ENCODE results near the gene CHFR.
"Not testable (repeated sequence)": the region's sequence is repeated elsewhere in the genome, so short reads cannot be mapped to it uniquely, and the experiment has no call there.

Gene CHFR

DNA sequence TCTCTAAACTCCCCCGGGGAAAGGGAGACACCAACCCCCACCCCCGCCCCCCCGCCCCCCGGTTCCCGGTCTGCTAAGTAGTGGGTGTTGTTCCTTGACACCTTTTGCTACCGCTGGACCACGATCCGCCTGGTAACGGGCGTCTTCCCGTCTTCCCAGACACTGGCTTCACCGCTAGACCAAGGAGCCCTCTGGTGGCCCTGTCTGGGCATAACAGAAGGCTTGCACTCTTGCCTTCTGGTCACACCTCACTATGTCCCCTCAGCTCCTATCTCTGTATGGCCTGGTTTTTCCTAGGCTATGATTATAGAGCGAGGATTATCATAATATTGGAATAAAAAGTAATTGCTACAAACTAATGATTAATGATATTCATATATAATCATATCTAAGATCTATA lies 78.0 kb downstream of the CHFR start:
- not testable (repeated sequence) for DNase-seq (ENCODE audit: low read depth, low spot score)

DNA sequence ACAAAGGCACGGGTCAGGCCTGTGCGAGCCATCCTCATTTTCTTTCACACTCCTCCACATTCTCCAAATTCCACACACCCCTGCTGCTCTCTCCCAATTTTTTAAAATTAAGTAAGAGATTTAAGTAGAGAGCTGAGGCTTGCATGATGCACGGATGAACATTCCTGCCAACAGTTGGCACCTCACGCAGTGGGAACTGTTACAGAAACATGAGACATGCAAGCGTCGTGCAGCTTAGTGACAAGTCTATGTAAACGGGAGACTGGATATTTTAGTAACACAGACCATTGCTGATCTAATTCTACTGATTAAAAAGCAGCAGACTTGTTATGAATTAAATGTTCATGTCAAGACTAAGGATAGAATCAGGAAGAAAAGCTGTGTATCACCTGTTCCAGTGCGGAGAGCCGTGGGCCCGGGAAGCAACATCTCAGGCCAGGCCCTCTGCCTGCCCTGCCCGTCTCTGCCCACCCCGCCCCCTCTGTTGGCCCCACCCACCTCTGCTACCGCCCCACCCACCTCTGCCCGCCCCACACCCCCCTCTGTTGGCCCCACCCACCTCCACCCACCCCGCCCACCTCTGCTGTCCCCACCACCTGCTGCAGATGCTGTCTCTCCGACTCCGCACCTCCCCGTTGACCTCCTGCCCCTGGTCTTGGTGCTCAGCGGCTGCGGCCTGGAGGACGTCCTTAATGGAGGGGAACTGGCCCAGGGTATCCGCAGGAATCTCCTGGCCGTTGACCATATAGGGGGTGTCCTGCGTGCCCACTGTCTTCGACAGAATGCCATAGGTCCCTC lies 79.9 kb downstream of the CHFR start:
- DNase-seq (ENCODE audit: low read depth, low spot score): no peak

DNA sequence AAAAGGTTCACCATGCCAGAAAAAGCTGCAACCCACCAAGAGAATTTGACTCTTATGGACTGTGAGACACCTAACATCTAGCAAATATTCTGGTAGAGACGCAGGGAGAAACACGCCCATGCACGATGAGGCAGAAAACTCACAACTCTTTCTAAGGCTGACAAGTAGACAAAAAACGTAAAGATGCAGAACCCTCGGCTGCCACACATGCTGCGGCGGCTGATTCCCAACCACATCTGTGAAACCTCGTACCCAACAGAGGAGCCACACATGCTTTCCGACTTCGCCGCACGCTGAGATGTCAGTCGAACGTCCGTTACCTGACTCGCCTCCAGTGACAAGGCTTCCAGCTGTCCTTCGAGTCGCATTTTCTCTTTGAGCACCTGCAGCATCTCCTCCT lies 80.5 kb downstream of the CHFR start:
- no peak for DNase-seq (ENCODE audit: low read depth, low spot score)

DNA sequence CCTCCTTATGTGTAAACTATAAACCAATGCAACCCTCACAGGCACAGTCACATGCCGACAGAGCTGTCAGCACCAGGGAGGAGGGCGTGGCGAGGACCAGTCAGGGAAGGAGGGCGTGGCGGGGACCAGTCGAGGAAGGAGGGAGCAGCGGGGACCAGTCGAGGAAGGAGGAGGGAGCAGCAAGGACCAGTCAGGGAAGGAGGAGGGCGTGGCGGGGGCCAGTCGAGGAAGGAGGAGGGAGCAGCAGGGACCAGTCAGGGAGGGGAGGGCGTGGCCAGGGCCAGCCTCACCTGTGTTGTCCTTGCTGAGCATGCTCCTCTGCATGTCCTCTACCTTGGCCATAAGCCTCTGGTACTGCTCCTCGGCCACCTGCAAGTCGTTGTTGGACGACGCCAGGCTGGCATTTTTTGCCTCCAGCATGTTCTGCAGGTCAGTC lies 83.0 kb downstream of the CHFR start:
- DNase-seq (ENCODE audit: low read depth, low spot score): no peak

DNA sequence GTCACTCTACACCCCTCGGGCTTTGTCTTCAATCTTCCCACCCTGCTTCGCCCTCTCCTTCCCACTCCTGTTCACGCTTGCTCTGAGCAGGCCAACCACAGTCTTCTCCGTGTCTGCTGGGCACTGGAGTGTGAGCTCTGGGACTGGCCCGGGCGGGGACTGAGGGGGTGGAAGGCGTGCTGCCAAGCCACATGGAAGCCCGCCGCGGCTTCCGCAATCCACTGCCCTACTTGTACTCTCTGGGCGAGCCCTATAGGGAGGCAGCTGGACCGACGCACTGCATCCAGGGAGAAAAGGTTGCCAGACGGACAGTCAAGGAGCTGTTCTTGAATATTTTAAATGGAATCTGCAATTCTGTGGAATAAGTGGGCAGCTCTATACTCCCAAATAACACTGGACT lies 83.5 kb downstream of the CHFR start:
- no peak for DNase-seq (ENCODE audit: low read depth, low spot score)

DNA sequence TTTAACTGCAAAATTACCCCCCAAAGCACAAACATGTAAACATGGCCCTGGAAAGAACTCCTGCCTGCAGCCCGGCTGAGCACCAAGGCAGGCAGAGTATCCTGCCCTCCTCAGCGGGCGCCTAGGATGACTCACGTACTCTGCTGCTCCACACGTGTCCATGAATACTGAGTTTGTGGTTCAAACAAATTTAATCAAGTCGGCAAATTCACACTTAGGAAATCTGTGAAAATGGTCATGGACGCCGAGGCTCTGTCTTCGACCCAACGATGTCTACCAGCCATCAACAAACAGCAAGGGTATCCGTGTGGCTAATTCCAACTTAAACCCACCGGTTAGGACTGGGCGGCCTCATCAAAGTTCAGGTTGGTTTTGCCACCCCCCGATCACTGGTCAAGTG lies 84.3 kb downstream of the CHFR start:
- no peak for DNase-seq (ENCODE audit: low read depth, low spot score)

DNA sequence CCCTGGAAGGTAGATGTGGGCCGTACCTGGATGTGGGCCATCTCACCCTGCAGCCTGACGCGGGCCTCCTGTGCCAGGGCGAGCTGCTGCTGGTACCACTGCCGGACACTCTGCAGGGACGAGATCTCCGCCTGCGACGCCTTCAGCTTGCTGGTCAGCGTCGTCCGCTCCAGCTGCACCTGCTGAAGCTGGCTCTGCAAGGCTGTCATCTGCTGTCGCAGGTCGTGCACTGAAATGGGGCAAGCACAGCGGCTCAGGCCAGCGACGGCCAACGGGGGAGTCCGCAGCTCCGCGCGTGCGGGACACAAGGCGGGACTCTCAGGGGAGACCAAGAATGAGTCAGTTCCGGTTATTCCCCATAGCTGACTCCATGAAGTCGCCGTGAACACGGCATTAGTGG lies 85.7 kb downstream of the CHFR start:
- DNase-seq (ENCODE audit: low read depth, low spot score): no peak

DNA sequence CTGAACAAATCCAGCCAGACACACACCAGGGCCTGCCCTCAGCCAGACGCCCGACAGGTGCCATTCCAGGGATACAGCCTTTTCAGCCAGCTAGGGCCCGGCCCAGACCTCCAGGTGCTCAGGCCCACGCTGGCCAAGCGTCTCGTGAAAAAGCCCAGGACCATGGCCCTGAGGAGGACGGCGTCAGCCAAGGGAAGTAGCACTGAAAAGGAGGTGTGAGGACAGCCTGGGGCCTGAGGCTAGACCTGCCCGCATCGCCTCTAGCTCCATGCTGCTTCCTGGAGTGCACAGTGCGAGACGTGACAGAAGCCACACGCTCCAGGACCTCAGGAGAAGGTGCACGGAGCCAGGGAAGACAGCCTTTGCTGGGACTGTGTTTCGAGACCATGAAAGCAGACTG lies 88.6 kb downstream of the CHFR start:
- DNase-seq (ENCODE audit: low read depth, low spot score): no peak

DNA sequence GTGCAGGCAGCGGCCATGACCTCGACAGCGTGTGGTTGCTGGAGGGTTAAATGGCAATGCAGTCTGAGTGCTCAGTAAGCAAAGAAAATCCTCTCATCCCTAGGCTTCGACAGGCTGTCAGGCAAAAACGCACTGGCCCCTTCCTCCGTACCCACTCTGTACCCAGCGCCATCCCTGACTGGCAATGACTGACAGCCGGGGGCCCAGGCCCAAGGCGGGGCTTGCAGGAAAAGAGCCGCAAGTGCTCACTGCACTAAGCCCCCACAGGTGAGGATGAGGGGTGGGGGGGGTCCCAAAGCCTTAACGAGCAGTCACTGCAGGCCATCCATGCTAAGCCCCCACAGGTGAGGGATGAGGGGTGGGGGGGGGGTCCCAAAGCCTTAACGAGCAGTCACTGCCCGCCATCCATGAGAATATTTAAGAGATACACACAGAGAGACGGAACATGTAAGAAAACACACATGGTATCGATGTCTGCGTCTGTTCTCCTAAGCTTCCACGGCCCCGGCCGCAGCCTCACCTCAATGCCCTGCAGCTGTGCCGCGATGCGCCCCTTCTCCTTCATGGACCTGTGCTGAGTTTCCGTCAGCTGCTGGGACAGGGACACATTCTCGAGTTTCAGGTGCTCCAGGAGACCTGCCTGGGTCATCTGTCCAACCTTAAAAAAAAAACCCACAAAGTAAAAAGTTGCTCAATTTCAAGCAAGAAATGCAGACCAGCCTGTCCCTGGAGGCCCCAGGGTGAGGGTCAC lies 89.4 kb downstream of the CHFR start:
- DNase-seq (ENCODE audit: low read depth, low spot score): no peak

DNA sequence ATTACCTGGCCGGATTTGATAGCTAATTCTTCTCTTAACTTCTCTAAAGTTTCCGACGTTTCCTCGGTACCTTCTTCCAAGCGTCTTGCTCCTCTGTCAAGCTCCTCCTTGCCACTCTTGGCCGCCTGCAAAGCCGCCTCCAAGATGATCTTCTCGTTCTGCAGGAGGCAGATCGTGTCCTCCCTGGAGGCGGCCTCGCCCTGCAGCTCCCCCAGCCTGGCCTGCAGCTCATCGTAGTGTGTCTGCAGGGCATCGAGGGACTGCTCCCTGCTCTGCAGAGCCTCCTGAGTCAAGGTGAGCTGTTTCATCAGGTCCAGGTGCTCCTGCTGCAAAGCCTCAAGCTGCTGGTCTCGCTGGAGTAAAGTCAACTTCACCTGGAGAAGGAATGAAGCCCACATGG lies 91.6 kb downstream of the CHFR start:
- DNase-seq (ENCODE audit: low read depth, low spot score): no peak

DNA sequence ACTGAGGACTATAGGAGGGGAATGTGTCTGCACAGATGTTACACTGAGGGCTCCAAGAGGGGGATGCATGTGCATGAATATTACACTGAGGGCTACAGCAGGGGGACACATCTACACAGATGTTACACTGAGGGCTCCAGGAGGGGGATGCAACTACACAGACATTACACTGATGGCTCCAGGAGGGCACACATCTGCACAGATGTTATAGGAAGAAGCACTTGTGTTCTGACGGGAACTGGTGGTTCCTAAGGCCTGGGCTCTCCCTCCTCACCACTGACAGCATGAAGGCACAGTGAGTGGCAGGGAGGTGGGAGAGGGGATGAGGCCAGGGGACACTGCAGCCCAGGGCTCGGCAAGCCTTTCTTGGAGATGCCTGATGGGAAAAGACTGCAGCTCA lies 95.5 kb downstream of the CHFR start:
- not testable (repeated sequence) for DNase-seq (ENCODE audit: low read depth, low spot score)

DNA sequence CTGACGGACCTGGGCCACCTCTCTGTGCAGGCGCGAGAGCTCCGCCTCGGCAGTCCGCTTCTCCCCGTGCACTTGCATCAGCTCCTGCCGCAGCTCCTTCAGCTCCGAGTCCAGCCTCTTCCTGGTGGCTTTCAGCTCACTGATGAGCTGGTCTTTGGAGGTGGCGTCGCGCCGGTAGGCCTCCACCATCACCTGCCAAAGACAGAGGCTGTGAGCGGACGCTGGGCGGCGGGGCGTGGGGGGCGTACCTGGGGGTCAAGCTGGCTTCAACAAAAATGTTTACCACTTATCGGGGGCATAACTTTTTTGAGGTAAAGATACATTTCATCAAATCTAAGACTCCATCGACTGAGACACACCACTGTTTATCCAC lies 98.3 kb downstream of the CHFR start:
- no peak for DNase-seq (ENCODE audit: low read depth, low spot score)

DNA sequence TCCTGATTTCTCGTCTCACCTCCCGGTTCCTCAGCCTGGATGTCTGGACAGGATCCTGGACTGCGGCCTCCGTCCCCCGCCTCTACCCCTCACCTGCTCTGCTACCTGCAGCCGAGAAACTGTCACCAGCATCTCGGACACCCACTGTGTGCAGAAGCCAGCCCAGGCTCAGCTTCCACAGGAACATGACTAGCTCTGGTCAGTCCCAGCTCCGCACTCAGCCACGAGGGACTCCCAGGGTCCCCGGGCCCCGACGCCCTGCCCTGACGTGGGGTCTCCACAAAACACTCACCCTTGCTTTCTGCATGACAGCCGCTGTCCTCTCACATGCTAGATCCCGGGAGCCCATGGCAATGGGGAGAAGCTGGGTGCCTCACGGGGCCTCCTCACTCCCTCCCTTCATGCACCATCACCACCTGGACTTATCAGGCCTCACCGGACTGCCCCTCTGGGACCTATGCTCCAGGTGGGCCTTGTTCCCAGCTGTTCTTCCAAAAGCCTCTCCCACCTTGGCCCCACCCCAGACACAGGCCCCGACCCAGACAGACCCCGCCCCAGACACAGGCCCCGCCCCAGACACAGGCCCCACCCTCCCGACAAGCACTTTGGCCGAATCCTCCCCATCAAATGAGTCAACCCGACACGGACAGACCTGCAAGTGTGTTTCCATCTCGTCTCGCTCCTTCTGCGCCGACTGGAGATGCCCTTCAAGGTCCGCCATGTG lies 98.9 kb downstream of the CHFR start:
- DNase-seq (ENCODE audit: low read depth, low spot score): no peak

DNA sequence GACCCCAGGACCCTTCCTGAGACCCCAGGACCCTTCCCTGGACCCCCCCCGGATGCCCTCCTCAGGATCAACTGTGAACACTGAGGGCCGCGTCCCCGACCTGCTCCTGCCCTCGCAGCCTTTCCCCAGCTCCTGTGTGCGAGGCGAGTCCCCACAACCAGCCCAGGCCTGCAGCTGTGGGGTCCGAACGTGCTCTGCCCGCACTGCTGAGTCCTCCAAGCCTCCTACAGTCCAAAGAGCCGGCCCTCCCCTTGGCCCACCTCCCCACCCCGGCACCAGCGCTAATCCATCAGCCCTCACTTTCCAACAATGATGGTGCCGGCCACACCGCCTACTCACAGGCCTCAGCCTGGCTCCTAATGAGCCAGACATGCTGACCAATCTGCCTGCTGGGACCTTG lies 99.5 kb downstream of the CHFR start:
- DNase-seq (ENCODE audit: low read depth, low spot score): no peak

DNA sequence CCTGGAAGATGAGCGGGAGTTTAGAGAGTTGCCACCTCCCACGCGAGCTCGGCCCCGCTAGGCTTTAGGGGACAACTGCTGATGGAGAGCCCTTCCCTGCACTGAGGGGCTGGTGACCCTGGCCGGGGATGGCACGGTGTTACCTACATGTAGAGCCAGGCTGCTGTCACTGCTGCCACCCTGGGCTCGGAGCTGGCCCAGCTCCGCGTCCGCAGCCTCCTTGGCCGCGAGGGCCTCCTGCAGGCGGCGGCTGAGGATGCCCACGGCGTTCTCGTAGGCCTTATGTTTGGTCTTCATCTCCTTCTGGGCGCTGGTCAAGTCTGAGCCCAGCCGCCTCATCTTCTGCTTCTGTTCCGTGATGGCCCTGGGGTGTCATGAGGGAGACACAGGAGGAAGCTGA lies 101.2 kb downstream of the CHFR start:
- DNase-seq (ENCODE audit: low read depth, low spot score): no peak

DNA sequence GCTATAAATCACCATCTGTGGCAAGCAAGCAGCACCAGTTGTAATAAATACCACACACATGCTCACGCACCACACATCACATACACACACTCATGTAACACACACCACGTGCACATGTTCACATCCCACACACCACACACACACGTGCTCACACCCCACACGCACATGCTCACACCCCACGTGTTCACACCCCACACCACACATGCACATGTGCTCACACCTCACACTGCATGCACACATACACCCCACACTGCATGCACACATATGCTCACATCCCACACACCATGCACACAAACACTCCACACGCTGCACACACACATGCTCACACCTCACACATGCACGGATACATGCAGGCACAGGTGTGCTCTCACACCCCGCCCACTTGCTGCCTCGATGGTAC lies 102.8 kb downstream of the CHFR start:
- no peak for DNase-seq (ENCODE audit: low read depth, low spot score)

DNA sequence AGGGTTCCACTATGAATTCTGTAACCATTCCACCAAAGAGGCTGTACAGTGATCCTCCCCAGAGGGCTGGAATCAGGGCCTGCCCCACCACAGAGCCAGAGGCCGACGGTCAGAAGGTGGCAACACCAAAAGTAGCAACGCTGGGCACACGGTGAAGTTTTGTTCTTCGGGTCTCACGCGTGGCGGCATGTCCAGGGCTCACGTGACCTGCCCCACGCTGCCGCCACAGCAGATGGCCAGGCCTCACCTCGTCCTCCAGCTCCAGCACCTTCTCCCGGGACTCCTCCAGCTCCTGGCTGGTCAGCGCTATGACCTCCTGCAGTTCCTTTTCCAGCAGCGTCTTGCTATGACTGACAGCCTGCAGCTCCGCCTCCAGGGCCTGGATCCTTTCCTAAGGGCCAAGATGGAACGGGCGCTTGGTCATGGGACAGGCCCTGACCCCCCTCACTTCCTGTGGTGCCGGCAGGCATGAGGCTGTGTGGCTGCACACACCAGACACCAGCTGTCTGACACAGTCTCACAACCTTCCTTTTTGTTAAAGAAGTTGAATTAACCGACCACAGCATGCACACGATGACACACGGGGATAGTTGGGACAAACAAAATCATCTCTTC lies 103.4 kb downstream of the CHFR start:
- no peak for DNase-seq (ENCODE audit: low read depth, low spot score)

Measured in activated CD4-positive, CD25-positive, alpha-beta regulatory T cell treated with anti-CD3 and anti-CD28 coated beads, Interleukin-2, amount 50 U/mL, for 16 hours (primary cell).